Transverse colon (tissue), 4 donors: Measurements from ENCODE around the gene ZNF597.

Experiments
- POLR2A ChIP-seq: fragments of 450-650 bp; IDR thresholded peaks from one replicate; pipeline ENCODE4 v1.6.1; 2016; ENCODE audit warnings: antibody characterized with exemption, mild to moderate bottlenecking, moderate library complexity
- POLR2AphosphoS5 ChIP-seq, 3 donors: sonication (generic); formaldehyde crosslinking; IDR thresholded peaks; one replicate each; pipeline ENCODE4 v1.6.1; 2016; ENCODE audit warnings: antibody characterized with exemption in 3 of 3
- TF ChIP-seq, protein P1 (sequence below), 5 experiments: fragments of 200-600 bp in 3 of 5; fragments of 450-650 bp in 2 of 5; sonication (generic) in 3 of 5; IDR thresholded peaks; 1 replicate in 2 of 5; 2 replicates in 3 of 5; pipeline ENCODE4 v1.5.1; 2016 to 2017; ENCODE audit warnings: antibody characterized with exemption in 5 of 5, inconsistent platforms in 3 of 5, mild to moderate bottlenecking in 2 of 5, moderate library complexity in 1 of 5

DNA sequence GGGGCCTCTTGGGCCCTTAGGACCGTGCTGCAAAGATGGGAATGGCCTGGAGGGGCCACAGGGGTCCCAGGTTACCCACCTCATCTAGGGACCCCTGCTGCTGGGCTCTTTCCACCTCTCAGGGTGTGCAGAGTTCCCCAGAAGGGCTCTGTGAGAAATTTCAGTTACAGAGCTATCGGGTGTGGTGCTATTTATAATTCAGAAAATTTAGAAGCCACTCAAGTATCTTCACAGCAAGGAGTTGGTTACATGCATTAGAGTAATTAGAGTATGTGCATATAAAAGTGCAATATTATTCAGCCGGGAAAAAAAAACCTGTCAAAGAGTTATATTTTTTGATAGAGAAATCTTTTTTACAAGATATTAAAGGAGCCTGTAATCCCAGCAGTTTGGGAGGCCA lies 33.1 kb upstream of the ZNF597 start:
- TF ChIP-seq, protein P1, sequence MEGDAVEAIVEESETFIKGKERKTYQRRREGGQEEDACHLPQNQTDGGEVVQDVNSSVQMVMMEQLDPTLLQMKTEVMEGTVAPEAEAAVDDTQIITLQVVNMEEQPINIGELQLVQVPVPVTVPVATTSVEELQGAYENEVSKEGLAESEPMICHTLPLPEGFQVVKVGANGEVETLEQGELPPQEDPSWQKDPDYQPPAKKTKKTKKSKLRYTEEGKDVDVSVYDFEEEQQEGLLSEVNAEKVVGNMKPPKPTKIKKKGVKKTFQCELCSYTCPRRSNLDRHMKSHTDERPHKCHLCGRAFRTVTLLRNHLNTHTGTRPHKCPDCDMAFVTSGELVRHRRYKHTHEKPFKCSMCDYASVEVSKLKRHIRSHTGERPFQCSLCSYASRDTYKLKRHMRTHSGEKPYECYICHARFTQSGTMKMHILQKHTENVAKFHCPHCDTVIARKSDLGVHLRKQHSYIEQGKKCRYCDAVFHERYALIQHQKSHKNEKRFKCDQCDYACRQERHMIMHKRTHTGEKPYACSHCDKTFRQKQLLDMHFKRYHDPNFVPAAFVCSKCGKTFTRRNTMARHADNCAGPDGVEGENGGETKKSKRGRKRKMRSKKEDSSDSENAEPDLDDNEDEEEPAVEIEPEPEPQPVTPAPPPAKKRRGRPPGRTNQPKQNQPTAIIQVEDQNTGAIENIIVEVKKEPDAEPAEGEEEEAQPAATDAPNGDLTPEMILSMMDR (IDR thresholded peaks at IDR 0.05): no peak
- TF ChIP-seq POLR2A (no peak), POLR2AphosphoS5 (IDR thresholded peaks at IDR 0.05) (no peak)
